COLO668 (cell line): ENCODE measurements around the gene RUFY1.
A peak's percentile ranks its signal among the peaks of the same experiment; 100 is the strongest.
"Not testable (repeated sequence)": the region's sequence is repeated elsewhere in the genome, so short reads cannot be mapped to it uniquely, and the experiment has no call there.

Experiments used
- DNase-seq: peaks from one replicate; lab custom pipeline; 2025; ENCODE audit not compliant: unreplicated experiment; lab: John Stamatoyannopoulos, UW

RUFY1 gene

DNA sequence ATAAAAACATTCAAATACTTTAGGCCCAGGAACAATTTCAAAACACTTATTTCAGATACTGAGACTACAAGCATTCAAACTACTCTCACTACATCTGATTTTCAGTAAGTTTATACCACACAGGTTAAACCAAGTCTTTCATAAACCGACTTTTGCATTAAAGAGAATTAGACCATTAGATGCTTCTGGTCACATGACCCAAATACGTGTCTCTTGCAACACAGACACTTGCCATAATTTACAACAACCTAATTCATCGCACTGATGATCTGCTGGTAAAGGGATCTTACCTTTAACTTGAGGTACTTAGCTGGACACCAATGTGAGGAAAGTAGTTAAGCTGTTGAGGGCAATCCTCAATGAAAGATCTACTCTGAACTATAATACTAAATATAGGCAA, 69.9 kb downstream of the RUFY1 start:
- no peak for DNase-seq

DNA sequence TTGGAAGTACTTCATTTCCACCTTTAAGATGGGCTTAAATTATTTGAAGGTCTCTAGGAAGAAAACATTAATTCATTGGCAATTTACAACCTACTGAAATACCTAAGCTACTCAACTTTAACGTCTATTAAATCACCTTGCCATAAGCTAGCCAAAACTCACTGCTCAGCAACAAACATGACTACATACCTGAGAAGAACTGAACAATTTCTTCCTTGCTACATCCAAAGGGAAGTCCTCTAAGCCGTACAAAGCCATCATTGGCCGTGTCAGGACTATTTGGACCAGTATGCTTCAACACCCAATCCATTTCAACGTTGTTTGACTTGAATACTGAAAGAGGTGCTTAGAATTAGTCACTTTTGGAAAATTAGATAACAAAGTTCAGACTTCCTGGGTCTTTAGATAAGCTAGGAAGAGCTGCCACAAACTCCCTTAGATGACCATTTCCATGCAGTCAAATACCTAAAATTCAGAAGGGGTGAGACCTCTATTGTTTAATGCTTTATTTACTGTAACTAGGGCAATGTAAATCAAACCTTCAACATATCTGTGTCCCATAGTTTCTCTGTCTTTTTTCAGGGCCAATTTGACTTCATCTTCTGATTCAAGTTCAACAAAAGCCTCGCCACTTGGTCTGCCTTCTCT, 70.5 kb downstream of the RUFY1 start:
- DNase-seq = no peak

DNA sequence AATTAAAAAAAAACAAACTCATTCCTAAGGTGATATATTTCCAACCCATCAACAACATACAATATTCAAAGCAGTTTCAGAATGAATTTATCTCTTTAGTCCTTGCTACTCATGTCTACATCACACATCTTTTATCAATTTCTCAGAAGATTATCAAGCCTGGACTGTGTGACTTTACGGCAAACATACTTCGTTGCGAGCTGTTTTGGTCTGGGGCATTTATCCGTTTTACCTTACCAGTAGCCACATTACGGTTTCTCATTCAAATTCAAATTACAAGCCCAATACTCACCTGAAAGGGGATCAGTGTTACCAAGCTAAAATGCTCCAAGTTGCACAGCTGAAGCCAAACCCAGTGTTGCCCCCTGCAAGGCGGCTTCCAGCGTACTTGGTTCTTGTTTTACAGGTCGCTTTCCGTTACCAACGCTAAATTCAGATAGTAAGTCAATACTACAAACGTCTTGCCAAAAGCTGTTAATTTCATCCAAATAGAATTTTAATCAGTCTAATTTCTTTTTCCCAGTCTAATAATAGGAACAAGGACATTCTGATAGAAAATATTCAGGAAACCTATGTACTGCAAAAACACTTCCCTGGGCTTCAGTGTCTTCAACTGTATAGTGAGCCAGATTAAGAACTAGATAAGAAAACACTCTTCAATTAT, 71.3 kb downstream of the RUFY1 start:
- no peak for DNase-seq

DNA sequence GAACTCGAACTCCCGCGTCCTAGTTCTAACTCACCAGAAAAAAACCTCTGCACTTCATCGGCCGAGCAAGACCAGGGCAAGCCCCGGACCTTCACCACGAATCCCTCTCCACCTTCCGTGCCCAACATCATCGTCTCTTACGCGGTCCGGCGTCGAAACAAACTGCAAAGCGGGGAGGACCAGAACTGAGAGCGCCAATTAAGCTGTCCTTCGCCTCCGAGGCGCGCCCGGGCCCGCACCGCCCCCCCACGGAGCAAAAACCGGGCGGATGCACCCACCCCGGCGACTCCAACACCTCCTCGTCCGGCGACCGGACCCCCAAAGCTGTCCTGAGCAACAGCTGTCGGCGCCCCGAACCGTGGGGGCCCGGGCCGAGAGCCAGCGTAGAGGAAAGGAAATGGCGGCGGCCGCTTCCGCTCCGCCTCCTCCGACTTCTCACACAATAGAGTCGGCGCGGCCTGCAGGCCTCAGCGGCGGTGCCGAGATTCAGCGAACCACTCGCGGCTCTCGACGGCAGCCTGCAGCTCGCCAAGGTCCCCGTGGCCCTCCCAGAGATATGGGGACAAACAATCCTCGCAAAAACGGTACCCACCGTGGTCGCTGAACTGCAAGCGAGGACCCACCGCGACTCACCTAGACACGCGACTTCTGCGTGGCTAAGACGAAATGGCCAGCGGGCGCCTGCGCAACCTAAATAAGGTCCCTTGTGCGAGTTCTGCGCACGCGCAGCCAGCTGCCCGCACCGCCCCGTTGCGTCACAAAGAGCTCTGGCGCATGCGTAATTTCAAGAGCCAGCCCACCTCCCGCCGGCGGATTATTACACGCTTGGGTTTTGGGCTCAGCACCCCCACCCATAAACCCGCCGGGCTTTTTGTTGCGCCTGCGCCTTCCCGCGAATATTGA, 72.9 kb downstream of the RUFY1 start, which contains the start of gene HNRNPH1:
HNRNPH1 (minus strand) TSS at position 669 of the 903 bp plus-strand sequence; CDS start at position 131, 538 bp downstream.
- peak; percentile 94 for DNase-seq

DNA sequence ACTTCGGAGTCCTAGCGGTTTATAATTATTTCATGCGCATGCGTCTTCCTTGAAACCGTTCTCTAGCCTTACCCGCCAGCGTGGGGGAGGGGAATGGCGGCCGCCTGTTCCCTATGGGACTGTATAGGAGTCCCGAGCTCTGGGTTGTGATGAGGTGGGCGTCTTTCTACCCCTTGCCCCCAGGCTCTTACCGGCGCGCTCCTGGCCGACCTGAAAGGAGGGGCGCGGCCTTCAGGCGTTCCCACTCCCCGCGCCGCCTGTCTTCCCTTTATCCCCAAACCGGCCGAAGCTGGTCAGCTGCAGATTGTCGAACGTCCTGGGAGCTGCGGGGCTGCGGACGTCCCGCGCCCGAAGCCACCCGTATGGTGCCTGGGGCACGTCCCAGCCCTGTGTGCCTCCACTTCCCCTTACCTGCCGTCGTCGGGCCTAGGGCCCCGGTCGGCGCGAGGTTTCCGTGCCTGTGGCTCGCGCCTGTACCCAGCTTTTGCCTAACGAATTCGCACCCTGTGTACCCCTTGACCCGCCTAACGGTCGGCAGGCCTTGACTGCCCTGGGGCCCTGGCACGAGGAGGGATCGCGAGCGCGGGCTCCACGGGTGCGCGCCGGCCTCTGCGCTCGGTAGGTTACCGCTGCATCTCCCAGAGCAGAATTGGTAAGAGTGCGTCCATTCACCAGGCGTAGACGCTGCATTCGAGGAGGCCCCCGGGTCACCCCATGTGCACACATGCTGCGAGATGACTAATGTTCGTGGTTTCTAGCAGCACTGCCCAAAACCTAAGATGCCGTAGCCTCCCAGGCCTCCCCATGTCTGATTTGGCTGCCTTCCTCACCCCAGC, 73.8 kb downstream of the RUFY1 start:
- peak; percentile 56 for DNase-seq

DNA sequence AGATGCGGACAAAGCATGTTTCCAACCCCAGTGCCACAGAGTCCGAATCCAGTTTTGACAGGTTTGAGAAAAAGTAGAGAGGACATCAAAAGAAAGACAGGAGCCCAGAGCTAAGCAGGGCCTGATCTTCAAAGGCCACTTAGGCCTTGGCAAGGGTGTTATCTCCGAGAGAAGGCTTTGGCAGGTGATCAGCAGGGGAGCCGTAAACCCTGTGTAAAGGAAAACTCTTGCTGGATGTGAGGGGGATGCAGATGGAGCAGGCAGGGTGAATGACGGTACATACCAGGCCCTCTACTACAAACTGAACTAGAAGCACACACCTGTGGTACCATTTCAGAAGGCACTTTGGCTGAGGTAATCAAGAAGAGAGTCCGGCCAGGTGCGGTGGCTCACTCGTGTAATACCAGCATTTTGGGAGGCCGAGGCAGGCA, 74.5 kb downstream of the RUFY1 start:
- no peak for DNase-seq

DNA sequence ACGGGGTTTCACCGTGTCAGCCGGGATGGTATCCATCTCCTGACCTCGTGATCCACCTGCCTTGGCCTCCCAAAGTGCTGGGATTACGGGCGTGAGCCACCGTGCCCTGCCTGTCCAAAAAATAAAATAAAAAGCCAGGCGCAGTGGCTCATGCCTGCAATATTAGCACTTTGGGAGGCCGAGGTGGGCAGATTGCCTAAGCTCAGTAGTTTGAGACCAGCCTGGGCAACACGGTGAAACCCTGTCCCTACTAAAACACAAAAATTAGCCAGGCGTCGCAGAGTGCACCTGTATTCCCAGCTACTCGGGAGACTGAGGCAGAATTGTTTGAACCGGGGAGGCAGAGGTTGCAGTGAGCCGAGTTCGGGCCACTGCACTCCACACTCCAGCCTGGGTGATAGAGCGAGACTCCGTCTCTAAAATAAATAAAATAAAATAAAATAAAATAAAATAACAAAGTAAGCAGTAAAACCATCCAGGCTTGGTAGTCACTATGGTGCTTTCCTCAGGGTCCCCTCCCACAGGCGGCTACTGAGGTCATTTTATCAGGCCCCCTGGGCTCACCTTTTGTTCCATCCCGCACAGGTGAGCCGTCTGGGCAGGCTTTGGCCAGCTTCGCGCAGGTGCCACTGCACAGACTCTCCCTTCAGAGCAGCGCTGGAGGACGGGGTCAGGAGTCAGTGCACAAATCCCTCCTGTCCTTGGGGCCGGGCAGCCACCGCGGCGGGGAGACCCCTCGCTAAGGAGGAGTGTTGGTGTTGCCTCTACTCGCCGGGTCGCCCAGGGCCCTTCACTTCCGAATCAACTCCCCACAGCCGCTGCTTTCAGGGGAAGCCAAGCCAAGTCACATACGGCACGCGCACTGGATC, 83.4 kb downstream of the RUFY1 start:
- not testable (repeated sequence) for DNase-seq

DNA sequence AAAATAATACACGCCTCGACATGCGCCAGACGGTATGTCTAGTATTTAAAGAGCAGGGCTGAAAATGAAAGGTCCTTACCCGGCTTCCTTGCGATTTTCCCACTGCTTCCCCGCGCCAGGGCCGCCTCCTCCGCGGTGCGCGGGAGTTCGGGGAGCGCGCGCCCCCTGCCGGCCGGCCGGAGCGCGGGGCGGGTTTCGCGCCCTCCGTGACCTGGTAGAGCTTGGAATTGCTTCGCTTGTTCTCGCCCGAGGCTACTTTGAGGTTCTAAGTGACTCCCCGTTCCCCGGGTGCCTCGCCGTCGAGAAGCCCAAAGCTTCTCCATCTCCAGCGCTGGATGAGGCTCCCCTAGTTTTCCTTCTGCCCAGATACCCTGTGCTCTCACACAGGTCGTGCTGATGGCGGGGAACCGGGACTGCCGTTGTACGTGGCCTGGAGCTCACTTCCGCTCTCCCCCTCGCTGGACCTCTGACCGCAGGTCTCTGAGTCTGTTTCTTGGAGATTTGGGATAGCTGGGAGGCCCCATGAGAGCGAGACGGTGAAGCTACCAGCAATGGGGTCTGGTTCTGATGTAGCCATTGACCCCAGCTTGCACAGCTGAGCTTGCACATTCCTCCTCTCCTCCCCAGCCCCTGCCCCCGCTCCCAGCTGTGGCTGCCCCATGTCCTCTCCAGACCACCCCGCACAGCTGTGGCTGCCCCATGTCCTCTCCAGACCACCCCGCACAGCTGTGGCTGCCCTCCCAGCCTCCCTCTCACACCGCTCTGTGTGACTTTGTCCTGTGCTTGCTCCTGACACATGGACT, 84.2 kb downstream of the RUFY1 start:
- not testable (repeated sequence) for DNase-seq

DNA sequence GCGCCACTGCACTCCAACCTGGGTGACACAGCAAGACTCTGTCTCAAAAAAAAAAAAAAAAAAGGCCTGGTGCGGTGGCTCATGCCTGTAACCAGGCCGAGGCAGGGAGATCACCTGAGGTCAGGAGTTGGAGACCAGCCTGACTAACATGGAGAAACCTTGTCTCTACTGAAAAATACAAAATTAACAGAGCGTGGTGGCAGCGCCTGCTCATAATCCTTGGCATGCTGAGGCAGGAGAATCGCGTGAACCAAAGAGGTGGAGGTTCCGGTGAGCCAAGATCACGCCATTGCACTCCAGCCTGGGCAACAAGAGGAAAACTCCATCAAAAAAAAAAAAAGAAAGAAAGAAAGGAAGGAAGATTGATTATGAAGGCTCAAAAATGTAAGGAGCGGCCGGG, 88.9 kb downstream of the RUFY1 start:
- DNase-seq = not testable (repeated sequence)

DNA sequence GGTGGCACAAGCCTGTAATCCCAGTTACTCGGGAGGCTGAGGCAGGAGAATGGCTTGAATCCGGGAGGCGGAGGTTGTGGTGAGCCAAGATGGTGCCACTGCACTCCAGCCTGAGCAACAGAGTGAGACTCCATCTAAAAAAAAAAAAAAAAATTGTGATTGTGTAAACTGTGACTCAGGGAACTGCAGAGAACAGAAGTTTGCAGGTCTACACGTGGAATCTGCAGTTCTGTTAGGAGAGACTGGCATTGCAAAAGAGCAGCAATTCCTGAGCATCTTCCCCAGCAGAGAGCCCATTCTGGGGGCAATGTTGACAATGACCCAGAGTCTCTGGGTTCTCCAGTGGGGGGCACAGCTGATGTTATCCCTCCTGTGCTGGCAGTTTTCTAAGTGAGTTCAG, 91.4 kb downstream of the RUFY1 start:
- DNase-seq = not testable (repeated sequence)

DNA sequence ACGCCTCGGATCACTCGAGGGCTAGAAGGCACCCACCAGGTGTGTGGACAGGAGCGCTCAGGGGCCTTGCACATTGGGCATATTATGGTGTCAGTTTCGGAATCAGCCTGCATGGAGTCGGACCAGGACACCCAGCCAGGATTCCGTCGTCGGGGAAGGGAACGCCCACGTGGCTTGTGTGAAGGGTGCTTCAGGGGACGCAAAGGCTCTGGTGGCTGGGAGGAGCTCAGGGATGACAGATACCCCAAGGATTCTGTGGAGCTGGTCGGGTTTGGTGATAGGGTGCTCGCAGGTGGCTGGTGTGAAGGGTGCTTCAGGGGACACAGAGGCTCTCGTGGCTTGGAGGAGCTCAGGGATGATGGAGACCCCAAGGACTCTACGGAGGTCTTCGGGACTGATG, 92.3 kb downstream of the RUFY1 start:
- not testable (repeated sequence) for DNase-seq

DNA sequence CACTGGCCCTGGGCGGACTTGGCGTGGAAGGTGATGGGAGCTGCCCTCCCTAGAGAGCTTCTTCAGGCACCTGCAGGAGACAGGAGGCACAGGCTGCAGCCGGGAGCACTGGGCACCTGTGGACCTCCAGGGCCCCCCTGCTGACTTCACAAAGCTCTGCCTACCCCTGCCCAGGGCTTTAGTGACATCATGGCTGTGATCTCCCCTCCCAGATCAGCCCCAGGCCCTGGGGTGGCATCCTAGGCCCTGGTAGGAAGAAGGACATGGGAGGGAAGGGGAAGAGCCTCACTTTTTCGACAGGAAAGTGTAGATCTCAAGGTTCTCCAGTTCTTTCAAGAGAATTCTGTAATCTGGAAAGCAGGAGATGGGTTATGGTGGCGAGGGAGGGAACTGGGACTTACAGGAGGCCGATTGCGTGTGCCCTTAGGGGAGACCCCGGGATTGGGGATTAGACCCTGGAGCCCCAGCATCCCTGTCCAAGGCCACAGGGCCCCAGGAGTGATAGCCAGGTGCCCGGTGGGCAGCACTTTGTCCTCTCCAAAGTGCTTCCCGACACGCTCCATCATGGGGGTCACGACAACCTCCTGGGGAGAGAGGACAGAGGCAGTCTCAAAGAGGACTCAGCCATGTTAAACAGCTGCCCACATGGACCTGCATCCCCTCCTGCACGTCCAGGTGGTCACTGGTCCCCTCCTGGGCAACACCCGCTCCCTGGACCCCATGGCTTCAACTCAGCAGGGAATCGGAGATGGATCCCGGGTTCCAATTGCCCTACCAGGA, 93.0 kb downstream of the RUFY1 start:
- DNase-seq = not testable (repeated sequence)

DNA sequence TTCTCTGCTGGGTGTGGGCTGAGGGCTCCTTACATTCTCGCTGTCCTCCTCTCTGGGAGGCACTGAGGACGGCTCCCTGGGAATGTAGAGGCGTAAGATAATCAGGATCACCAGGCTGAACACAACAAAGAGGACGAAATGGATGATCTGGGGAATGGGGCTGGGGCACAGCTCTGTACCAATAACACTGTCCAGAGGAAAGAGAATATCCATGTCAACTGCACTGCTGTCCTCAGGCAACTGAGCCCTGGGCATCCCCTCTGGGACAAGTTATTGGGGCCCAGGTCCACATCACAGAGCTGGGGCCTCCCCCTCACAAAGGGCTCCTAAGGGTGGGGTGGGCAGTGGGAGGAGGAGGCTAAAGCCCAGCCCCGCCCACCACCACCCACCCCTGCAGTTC, 94.4 kb downstream of the RUFY1 start:
- not testable (repeated sequence) for DNase-seq

DNA sequence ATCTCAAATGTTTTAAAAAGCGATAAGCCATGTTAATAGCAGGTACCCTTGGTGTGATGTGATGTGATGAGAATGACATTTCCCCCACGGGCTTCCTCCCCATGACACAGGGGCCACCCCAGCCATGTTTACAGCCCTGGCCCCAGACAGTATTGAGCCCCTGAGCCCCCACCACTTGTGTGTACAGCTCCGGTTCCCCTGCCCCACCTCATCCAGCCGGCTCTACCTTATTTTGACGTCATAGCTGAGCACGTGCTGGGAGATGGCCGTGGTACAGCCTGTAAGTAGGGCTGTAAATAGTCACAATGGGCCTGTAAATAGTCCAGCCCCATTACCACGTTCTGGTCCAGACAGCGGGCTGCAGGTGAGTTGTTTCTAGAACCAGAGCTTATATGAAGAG, 98.1 kb downstream of the RUFY1 start:
- DNase-seq = no peak

DNA sequence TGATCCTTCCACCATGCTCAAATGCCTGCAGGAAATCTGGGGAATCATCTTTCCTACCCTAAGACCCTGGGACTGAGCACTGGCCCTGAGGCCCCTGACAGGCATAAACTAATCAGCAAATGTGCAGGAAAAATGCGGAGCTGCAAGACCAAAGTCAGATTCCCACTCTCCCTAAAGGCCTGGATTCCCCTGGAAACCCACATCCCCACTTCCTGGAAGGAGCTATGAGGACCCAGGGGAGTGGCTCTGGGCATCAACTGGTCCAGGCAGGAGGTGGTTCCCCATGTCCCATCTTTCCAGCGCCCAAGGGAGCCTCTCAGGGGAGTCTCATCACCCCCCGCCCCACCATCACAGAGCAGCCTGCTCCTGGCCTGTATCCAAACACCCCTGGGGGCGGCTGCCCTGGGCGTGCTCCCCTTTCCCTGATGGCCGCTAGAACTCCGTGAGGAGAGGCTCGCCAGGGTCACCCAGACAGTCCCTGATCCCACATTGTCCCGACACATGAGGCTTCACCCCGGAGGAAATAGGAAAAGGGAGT, 98.9 kb downstream of the RUFY1 start:
- DNase-seq = not testable (repeated sequence)

DNA sequence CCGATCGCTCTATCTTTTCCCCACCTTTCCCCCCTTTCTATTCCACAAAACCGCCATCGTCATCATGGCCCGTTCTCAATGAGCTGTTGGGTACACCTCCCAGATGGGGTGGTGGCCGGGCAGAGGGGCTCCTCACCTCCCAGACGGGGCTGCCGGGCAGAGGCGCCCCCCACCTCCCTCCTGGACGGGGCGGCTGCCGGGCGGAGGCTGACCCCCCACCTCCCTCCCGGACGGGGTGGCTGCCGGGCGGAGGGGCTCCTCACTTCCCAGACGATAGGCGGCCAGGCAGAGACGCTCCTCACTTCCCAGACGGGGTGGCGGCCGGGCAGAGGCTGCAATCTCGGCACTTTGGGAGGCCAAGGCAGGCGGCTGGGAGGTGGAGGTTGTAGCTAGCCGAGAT, 99.9 kb downstream of the RUFY1 start:
- DNase-seq = not testable (repeated sequence)

DNA sequence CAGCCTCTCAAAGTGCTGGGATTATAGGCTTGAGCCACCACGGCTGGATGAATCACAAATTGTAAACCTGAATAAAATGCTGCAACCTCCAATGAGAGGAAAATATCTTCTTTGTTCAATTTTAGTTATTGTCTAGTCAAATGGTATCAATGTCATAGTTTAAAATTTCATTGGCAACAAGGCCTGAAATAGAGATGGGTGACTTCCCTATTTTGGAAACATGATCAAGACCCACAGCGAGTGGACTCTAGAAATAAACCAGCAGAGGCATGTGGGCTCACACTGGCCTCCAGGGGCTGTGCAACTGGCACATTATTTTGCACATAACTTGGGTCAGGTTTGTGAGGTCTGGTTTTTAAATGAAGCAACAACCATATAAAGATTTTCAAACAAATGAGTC, 102.8 kb downstream of the RUFY1 start:
- DNase-seq = not testable (repeated sequence)
